H1 (cell line): ENCODE data around the gene SLC12A4. TPM values are rescaled to one million over a fixed set of nuclear protein-coding genes. Genes with fewer than 3 reads are reported as not detected.

ENCODE experiments used
- CTCF ChIA-PET: fragments of 300-600 bp; sonication (Branson Sonifier 250); formaldehyde crosslinking; loops from one replicate; lab custom pipeline; 2021; ENCODE audit not compliant: partially characterized antibody; lab: Charles Lee
- POLR2A ChIA-PET: fragments of 300-600 bp; sonication (Branson Sonifier 250); formaldehyde crosslinking; loops from one replicate; lab custom pipeline; 2021; ENCODE audit warnings: inconsistent platforms; ENCODE audit not compliant: partially characterized antibody; lab: Charles Lee
- DNase-seq, 2 experiments: peaks; one replicate each; pipeline versions ENCODE4 v3.0.0 to v3.0.0-alpha.2; 2010 to 2022; ENCODE audit warnings: low spot score in 2 of 2, low read depth in 1 of 2, mixed read lengths in 1 of 2
- FAIRE-seq: peaks from 2 replicates; lab custom pipeline; 2011; peaks lifted over from hg19 to GRCh38; lab: Jason Lieb, UNC
- H2AFZ ChIP-seq: 2 replicates; pipeline ENCODE4 v1.8.1; 2012; ENCODE audit warnings: low read length, inconsistent platforms
- H2AK5ac ChIP-seq: 2 replicates; pipeline ENCODE4 v1.6.1; 2013; ENCODE audit warnings: low read depth, low read length
- H2BK120ac ChIP-seq: replicated peaks from 2 replicates; pipeline ENCODE3; 2013; ENCODE audit warnings: low read depth, low read length, inconsistent platforms
- H2BK12ac ChIP-seq: 2 replicates; pipeline ENCODE4 v1.6.1; 2013; ENCODE audit warnings: low read depth, low read length
- H2BK15ac ChIP-seq: 2 replicates; pipeline ENCODE4 v1.6.1; 2013; ENCODE audit warnings: low read length
- H2BK20ac ChIP-seq: 2 replicates; pipeline ENCODE4 v1.6.1; 2013; ENCODE audit warnings: low read length
- H2BK5ac ChIP-seq: 2 replicates; pipeline ENCODE4 v1.6.1; 2013; ENCODE audit warnings: low read depth, low read length
- H3K14ac ChIP-seq: 2 replicates; pipeline ENCODE4 v1.6.1; 2013; ENCODE audit warnings: inconsistent platforms; ENCODE audit not compliant: insufficient read length
- H3K18ac ChIP-seq: 2 replicates; pipeline ENCODE4 v1.6.1; 2013; ENCODE audit warnings: low read length; ENCODE audit errors: extremely low read depth
- H3K23ac ChIP-seq: 2 replicates; pipeline ENCODE4 v1.6.1; 2013; ENCODE audit warnings: inconsistent platforms; ENCODE audit not compliant: insufficient read length
- H3K23me2 ChIP-seq: 2 replicates; pipeline ENCODE4 v1.6.1; 2013; ENCODE audit warnings: low read depth, low read length
- H3K27ac ChIP-seq: 2 replicates; pipeline ENCODE4 v1.6.1; 2011; ENCODE audit warnings: low read depth, low read length, inconsistent platforms
- H3K27me3 ChIP-seq, 4 experiments: replicated peaks in 1 of 4; 1 replicate in 1 of 4; 2 replicates in 3 of 4; pipeline versions ENCODE4 v1.6.1 to v1.8.1; 2011 to 2013; ENCODE audit warnings: low read length in 3 of 4, mild to moderate bottlenecking in 3 of 4, inconsistent platforms in 2 of 4, mixed read lengths in 2 of 4, moderate library complexity in 1 of 4; ENCODE audit not compliant: control insufficient read depth in 3 of 4, insufficient read depth in 3 of 4; ENCODE audit errors: extremely low read depth in 1 of 4
- H3K36me3 ChIP-seq, 4 experiments: 2 replicates each; pipeline versions ENCODE4 v1.6.1 to v1.8.1; 2011 to 2013; ENCODE audit warnings: mild to moderate bottlenecking in 4 of 4, low read length in 3 of 4, moderate library complexity in 2 of 4, control low read depth in 1 of 4, inconsistent platforms in 1 of 4; ENCODE audit not compliant: insufficient read depth in 4 of 4, control insufficient read depth in 2 of 4
- H3K4ac ChIP-seq: replicated peaks from 2 replicates; pipeline ENCODE3; 2013; ENCODE audit warnings: low read length, low read depth, mixed read lengths, inconsistent platforms; ENCODE audit not compliant: insufficient read length
- H3K4me1 ChIP-seq, 4 experiments: replicated peaks in 1 of 4; 1 replicate in 1 of 4; 2 replicates in 3 of 4; pipeline versions ENCODE4 v1.6.1 to v1.8.1; 2011 to 2013; ENCODE audit warnings: low read length in 3 of 4, inconsistent platforms in 2 of 4, mixed read lengths in 1 of 4; ENCODE audit not compliant: insufficient read depth in 4 of 4, control insufficient read depth in 3 of 4
- H3K4me2 ChIP-seq, 2 experiments: 2 replicates each; pipeline versions ENCODE4 v1.6.1 to v1.8.1; 2011 to 2013; ENCODE audit warnings: low read depth in 2 of 2, low read length in 2 of 2, control low read depth in 1 of 2, inconsistent platforms in 1 of 2, mild to moderate bottlenecking in 1 of 2; ENCODE audit not compliant: insufficient read depth in 1 of 2
- H3K4me3 ChIP-seq, 4 experiments: fragments of 200-600, 300-600 bp in 1 of 4; sonication (generic), shearing (Covaris generic), sonication (Bioruptor Twin) in 1 of 4; 2 replicates each; pipeline versions ENCODE4 v1.5.1 to v1.8.1; 2011 to 2016; ENCODE audit warnings: low read length in 4 of 4, low read depth in 3 of 4, control low read depth in 2 of 4, inconsistent platforms in 2 of 4, mild to moderate bottlenecking in 2 of 4, mixed read lengths in 1 of 4, moderate library complexity in 1 of 4; ENCODE audit not compliant: insufficient read depth in 2 of 4; ENCODE audit errors: extremely low read depth in 1 of 4
- H3K56ac ChIP-seq: replicated peaks from 2 replicates; pipeline ENCODE3; 2013; ENCODE audit warnings: low read depth, mild to moderate bottlenecking, mixed read lengths, low read length, inconsistent platforms; ENCODE audit not compliant: insufficient read length
- H3K79me1 ChIP-seq: 2 replicates; pipeline ENCODE4 v1.6.1; 2013; ENCODE audit warnings: low read depth, low read length, control low read depth
- H3K79me2 ChIP-seq, 2 experiments: 2 replicates each; pipeline versions ENCODE4 v1.6.1 to v1.8.1; 2012 to 2013; ENCODE audit warnings: low read length in 2 of 2, mild to moderate bottlenecking in 2 of 2, inconsistent platforms in 1 of 2; ENCODE audit not compliant: insufficient read depth in 2 of 2, control insufficient read depth in 1 of 2
- H3K9ac ChIP-seq, 4 experiments: replicated peaks in 1 of 4; 1 replicate in 1 of 4; 2 replicates in 3 of 4; pipeline versions ENCODE4 v1.6.1 to v1.8.1; 2011 to 2013; ENCODE audit warnings: low read depth in 3 of 4, low read length in 3 of 4, control low read depth in 2 of 4, mild to moderate bottlenecking in 2 of 4, moderate library complexity in 2 of 4, inconsistent platforms in 1 of 4; ENCODE audit errors: extremely low read depth in 1 of 4
- H3K9me3 ChIP-seq, 2 experiments: 2 replicates each; pipeline versions ENCODE4 v1.6.1 to v1.8.1; 2012 to 2013; ENCODE audit warnings: mild to moderate bottlenecking in 2 of 2, moderate library complexity in 2 of 2, control low read depth in 1 of 2, inconsistent platforms in 1 of 2, low read depth in 1 of 2, low read length in 1 of 2, mixed read lengths in 1 of 2; ENCODE audit not compliant: insufficient read depth in 2 of 2
- H4K20me1 ChIP-seq, 2 experiments: replicated peaks in 1 of 2; 2 replicates each; pipeline versions ENCODE3 to v1.8.1; 2011 to 2013; ENCODE audit warnings: inconsistent platforms in 2 of 2, low read length in 2 of 2, mild to moderate bottlenecking in 1 of 2; ENCODE audit not compliant: insufficient read depth in 2 of 2, control insufficient read depth in 1 of 2
- H4K5ac ChIP-seq: 2 replicates; pipeline ENCODE4 v1.6.1; 2013; ENCODE audit warnings: low read length, low read depth, mixed read lengths, inconsistent platforms; ENCODE audit not compliant: insufficient read length
- H4K8ac ChIP-seq: 2 replicates; pipeline ENCODE4 v1.8.0; 2013; ENCODE audit warnings: mild to moderate bottlenecking, moderate library complexity, low read length, inconsistent platforms; ENCODE audit not compliant: insufficient read depth; ENCODE audit errors: extremely low read depth
- H4K91ac ChIP-seq: replicated peaks from 2 replicates; pipeline ENCODE3; 2013; ENCODE audit warnings: low read length, mixed read lengths, inconsistent platforms; ENCODE audit not compliant: insufficient read length
- CBX8 ChIP-seq: fragments of 300-800, 300-1000 bp; sonication (generic); IDR thresholded peaks from 2 replicates; pipeline ENCODE4 v1.7.1; 2016; ENCODE audit warnings: low read depth, low read length, borderline replicate concordance
- CTBP2 ChIP-seq: IDR thresholded peaks from 2 replicates; pipeline ENCODE4 v1.7.0; 2011; ENCODE audit warnings: borderline replicate concordance, mild to moderate bottlenecking, moderate library complexity, mixed read lengths, low read length; ENCODE audit not compliant: insufficient read depth, insufficient read length
- FOSL1 ChIP-seq: IDR thresholded peaks from 2 replicates; pipeline ENCODE4 v1.6.1; 2011; ENCODE audit warnings: mild to moderate bottlenecking, low read depth, low read length, moderate library complexity; ENCODE audit not compliant: insufficient read depth
- JUND ChIP-seq: IDR thresholded peaks from 2 replicates; pipeline ENCODE4 v1.6.1; 2011; ENCODE audit warnings: mild to moderate bottlenecking, improper control_type of control experiment, low read length
- POLR2A ChIP-seq, 2 experiments: IDR thresholded peaks; 1 replicate in 1 of 2; 2 replicates in 1 of 2; pipeline ENCODE4 v1.6.1; 2011; ENCODE audit warnings: low read depth in 2 of 2, low read length in 2 of 2, mild to moderate bottlenecking in 2 of 2; ENCODE audit errors: control extremely low read depth in 1 of 2
- SIRT6 ChIP-seq: IDR thresholded peaks from one replicate; pipeline ENCODE4 v1.7.1; 2012; ENCODE audit warnings: low read length, inconsistent platforms
- SUZ12 ChIP-seq: fragments of 200-600 bp; sonication (generic); IDR thresholded peaks from 2 replicates; pipeline ENCODE4 v1.6.1; 2012; ENCODE audit warnings: mild to moderate bottlenecking, inconsistent platforms, low read length, moderate library complexity, mixed read lengths
- TBP ChIP-seq: IDR thresholded peaks from 2 replicates; pipeline ENCODE4 v1.6.1; 2011; ENCODE audit warnings: low read depth, low read length, improper control_type of control experiment
- TEAD4 ChIP-seq: IDR thresholded peaks from 2 replicates; pipeline ENCODE4 v1.6.1; 2012; ENCODE audit warnings: low read depth, low read length, inconsistent platforms, mixed read lengths
- ZNF274 ChIP-seq: IDR thresholded peaks from 2 replicates; pipeline ENCODE4 v1.7.0; 2012; ENCODE audit warnings: low read length, borderline replicate concordance; ENCODE audit errors: extremely low read depth
- WGBS, 2 experiments: shearing (Covaris generic) in 1 of 2; methylation state at CpG; one replicate each; pipeline versions ENCODE4 v1.1.6 to v1.1.7; 2013 to 2015; ENCODE audit warnings: low lambda C conversion rate in 2 of 2, mixed read lengths in 2 of 2, inconsistent platforms in 1 of 2, low coverage in 1 of 2, missing lambda C conversion rate in 1 of 2; ENCODE audit not compliant: insufficient replicate concordance in 2 of 2, insufficient coverage in 1 of 2, insufficient read length in 1 of 2; ENCODE audit errors: extremely low coverage in 1 of 2, missing lambda C conversion rate in 1 of 2; 5-methylcytosine and 5-hydroxymethylcytosine counted together
- polyA plus RNA-seq, 7 experiments: library from polyadenylated mRNA; depleted of rRNA in 3 of 7; stranded (reverse) in 5 of 7; unstranded in 2 of 7; fragments of >200 nt in 5 of 7; fragments of 200-250 nt in 2 of 7; gene quantifications; 1 replicate in 5 of 7; 2 replicates in 1 of 7; 4 replicates in 1 of 7; pipeline versions ENCODE4 v1.2.1 to v1.2.3, GENCODE V29; 2011 to 2013; ENCODE audit warnings: missing spikeins in 2 of 7, mixed read lengths in 2 of 7
- total RNA-seq: library from RNA; stranded (reverse); fragmentation: NEBNext Ultra II Directional; extraction: Animal tissue kit (Norgen Biotek cat#: 25700); gene quantifications from 2 replicates; pipeline ENCODE4 v1.2.1, GENCODE V29; 2021
- TF ChIP-seq, protein P1 (sequence below): IDR thresholded peaks from 2 replicates; pipeline ENCODE4 v1.6.1; 2012; ENCODE audit warnings: inconsistent platforms

SLC12A4 gene
- total and polyA plus RNA-seq, 2 of the 8 experiments (the other 6 are each of a cell fraction or from before 2014, with no cell fraction given) = 41.3 to 49.3 TPM

DNA sequence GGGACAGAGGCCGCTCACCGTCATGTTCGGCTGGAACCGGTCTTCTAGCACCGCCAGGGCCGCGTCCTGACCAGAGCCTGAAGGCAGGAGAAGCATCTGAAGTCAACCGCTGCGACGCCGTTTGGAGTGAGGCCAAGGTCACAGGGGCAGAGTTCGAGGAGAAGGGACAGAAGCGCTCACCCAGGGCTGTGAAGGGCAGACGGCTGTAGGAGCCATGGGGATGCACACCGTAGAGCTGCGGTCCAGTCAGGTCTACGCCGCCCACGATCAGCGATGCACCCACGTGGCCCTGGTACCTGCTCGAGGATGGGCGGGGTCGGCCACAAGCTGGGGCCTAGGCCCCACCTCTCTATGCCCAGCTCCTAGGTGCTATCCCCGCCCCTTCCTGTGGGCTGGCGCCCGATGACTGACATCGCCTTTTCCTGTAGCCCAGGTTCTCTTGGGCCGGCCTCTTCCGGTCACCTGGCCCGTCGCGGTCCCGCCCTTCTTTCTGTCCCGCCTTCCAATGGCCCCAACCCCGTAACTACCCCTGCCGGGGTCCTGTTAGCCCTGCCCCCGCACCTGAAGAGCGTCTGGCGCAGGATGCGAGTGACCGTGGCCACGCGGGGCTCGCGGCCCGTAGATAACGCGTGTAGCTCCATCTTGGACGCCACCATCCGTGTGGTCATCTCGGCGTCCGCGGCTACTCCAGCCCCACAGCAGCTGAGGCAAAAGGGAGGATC lies 32.9 kb downstream of the SLC12A4 start:
- Histone ChIP-seq H3K4me3 (peak overlapping the region; percentile 69 to 98 (median 92)), H2BK20ac (no peak overlapping the region), H3K79me1 (peaks cover 4% of the 10 kb centered on the region; the same call in 1 of the 2 replicates), H2BK120ac (no peak overlapping the region), H2BK15ac (no peak overlapping the region; the same call in 1 of the 2 replicates), H4K91ac (peak overlapping the region; percentile 98), H3K18ac (peak overlapping the region; percentile 97), H2BK5ac (peak overlapping the region; percentile 93), H3K4me2 (peak overlapping the region; percentile 96), H2AFZ (peak overlapping the region; percentile 37; the same call in 1 of the 2 replicates), H4K20me1 (peaks cover 0 to 15% of the 10 kb centered on the region in 2 experiments), H3K79me2 (0 out of 4 replicates have a peak, but pooled peaks cover 0 to 3% of the 10 kb centered on the region in 2 experiments), H3K4ac (peak overlapping the region; percentile 99), H4K8ac (peak overlapping the region; percentile 81), H3K4me1 (peaks cover 0 to 15% (median 8%) of the 10 kb centered on the region in 4 experiments; a peak in 5 of 7 replicates), H3K14ac (no peak overlapping the region), H2BK12ac (peak overlapping the region; percentile 90; the same call in 1 of the 2 replicates), H2AK5ac (no peak overlapping the region; the same call in 1 of the 2 replicates), H3K9ac (peak overlapping the region; percentile 59 to 89 (median 74)), H3K27ac (peak overlapping the region; percentile 74; the same call in 1 of the 2 replicates), H3K36me3 (no peaks in the 10 kb centered on the region), H3K56ac (peak overlapping the region; percentile 93), H3K23ac (no peak overlapping the region), H3K23me2 (peaks cover 18% of the 10 kb centered on the region), H3K9me3 (no peaks in the 10 kb centered on the region), H4K5ac (peak overlapping the region; percentile 97), H3K27me3 (no peaks in the 10 kb centered on the region)
- peak; percentile 90 to 93 for DNase-seq
- WGBS, 2 experiments = 2% methylated on average over 45 of the region's 55 CpGs; no CpG with 5 or more reads in 1 of the 2 experiments
- POLR2A ChIA-PET = interaction anchor here (0.6 to 4.2 kb wide), 37 partner anchors 9 to 301 kb away, joined by 3 to 47 read pairs (median 4); partner anchors contain the start of genes CENPT, DDX28, DPEP2 and DUS2
- peak; percentile 68 for FAIRE-seq
- CTCF ChIA-PET = interaction anchor here (0.7 to 27.1 kb wide), 24 partner anchors 10 to 414 kb away, joined by 3 to 623 read pairs (median 4); partner anchors contain the start of genes C16orf86, EDC4, ENKD1 and NRN1L
- TF ChIP-seq SUZ12 (no peak), TEAD4 (no peak), SIRT6 (no peak), JUND (no peak), ZNF274 (no peak), POLR2A (IDR thresholded peaks at IDR 0.05; ENCODE audit: control extremely low read depth in 1 of 2, low read depth in 2 of 2, low read length in 2 of 2) (peak; percentile 49 to 73), CBX8 (no peak), FOSL1 (no peak), CTBP2 (no peak), TBP (0 out of 2 replicates have a peak, but pooled peaks have one; percentile 21)
- TF ChIP-seq, protein P1, sequence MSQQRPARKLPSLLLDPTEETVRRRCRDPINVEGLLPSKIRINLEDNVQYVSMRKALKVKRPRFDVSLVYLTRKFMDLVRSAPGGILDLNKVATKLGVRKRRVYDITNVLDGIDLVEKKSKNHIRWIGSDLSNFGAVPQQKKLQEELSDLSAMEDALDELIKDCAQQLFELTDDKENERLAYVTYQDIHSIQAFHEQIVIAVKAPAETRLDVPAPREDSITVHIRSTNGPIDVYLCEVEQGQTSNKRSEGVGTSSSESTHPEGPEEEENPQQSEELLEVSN = peak; percentile 63
